ENCODE measurements around the gene ANKS1B. TPM values are rescaled to one million over a fixed set of nuclear protein-coding genes. Genes with fewer than 3 reads are reported as not detected.
"Not testable (repeated sequence)": the region's sequence is repeated elsewhere in the genome, so short reads cannot be mapped to it uniquely, and the experiment has no call there.

Gene ANKS1B
- polyA plus RNA-seq, 3 donors, result 4.2 to 5.4 (median 4.8) TPM

- no peak for DNase-seq
Observed at GRCh38 chr12:99277591-99278379, 707.0 kb downstream of the ANKS1B start.

GRCh38 chr12:99271071-99271470 is 713.7 kb downstream of the ANKS1B start:
- DNase-seq, result no peak

GRCh38 chr12:99267038-99267437 is 717.7 kb downstream of the ANKS1B start:
- DNase-seq, result no peak

GRCh38 chr12:99265648-99266047 is 719.1 kb downstream of the ANKS1B start:
- DNase-seq, result no peak

GRCh38 chr12:99261256-99261655 is 723.5 kb downstream of the ANKS1B start:
- no peak for DNase-seq

GRCh38 chr12:99260456-99260996 is 724.2 kb downstream of the ANKS1B start:
- DNase-seq, result no peak

- DNase-seq, result no peak
Observed at GRCh38 chr12:99259040-99259934, 725.4 kb downstream of the ANKS1B start.

GRCh38 chr12:99257672-99258071 is 727.1 kb downstream of the ANKS1B start:
- DNase-seq, result no peak

GRCh38 chr12:99253068-99253467 is 731.7 kb downstream of the ANKS1B start:
- no peak for DNase-seq

- DNase-seq, result no peak
Observed at GRCh38 chr12:99250091-99250490, 734.6 kb downstream of the ANKS1B start.

GRCh38 chr12:99249543-99249942 is 735.2 kb downstream of the ANKS1B start:
- no peak for DNase-seq

- not testable (repeated sequence) for DNase-seq
Observed at GRCh38 chr12:99237907-99238538, 746.7 kb downstream of the ANKS1B start.

- no peak for DNase-seq
Observed at GRCh38 chr12:99235381-99235780, 749.4 kb downstream of the ANKS1B start.

GRCh38 chr12:99234702-99235101 is 750.0 kb downstream of the ANKS1B start:
- DNase-seq, result no peak

GRCh38 chr12:99232324-99232723 is 752.4 kb downstream of the ANKS1B start:
- no peak for DNase-seq

- DNase-seq, result no peak
Observed at GRCh38 chr12:99231031-99231430, 753.7 kb downstream of the ANKS1B start.

GRCh38 chr12:99224237-99224636 is 760.5 kb downstream of the ANKS1B start:
- DNase-seq, result no peak

GRCh38 chr12:99223579-99223978 is 761.2 kb downstream of the ANKS1B start:
- DNase-seq, result no peak

GRCh38 chr12:99213047-99213446 is 771.7 kb downstream of the ANKS1B start:
- no peak for DNase-seq

GRCh38 chr12:99212275-99212674 is 772.5 kb downstream of the ANKS1B start:
- DNase-seq, result no peak

- no peak for DNase-seq
Observed at GRCh38 chr12:99205111-99205510, 779.6 kb downstream of the ANKS1B start.

All from renal pelvis (tissue), 4 donors.